Activated CD8-positive, alpha-beta memory T cell treated with anti-CD3 and anti-CD28 coated beads for 4 hours (primary cell): ENCODE measurements around the gene ZFAND3.

ENCODE experiments used
- DNase-seq, 2 donors: peaks; one replicate each; pipeline ENCODE4 v3.0.0-alpha.2; 2020; ENCODE audit warnings: low read depth in 2 of 2

ZFAND3 gene

GRCh38 chr6:37798436-37799262 is 20.9 kb upstream of the ZFAND3 start:
- no peak for DNase-seq

GRCh38 chr6:37799263-37799644 is 20.3 kb upstream of the ZFAND3 start:
- DNase-seq, result no peak

DNA sequence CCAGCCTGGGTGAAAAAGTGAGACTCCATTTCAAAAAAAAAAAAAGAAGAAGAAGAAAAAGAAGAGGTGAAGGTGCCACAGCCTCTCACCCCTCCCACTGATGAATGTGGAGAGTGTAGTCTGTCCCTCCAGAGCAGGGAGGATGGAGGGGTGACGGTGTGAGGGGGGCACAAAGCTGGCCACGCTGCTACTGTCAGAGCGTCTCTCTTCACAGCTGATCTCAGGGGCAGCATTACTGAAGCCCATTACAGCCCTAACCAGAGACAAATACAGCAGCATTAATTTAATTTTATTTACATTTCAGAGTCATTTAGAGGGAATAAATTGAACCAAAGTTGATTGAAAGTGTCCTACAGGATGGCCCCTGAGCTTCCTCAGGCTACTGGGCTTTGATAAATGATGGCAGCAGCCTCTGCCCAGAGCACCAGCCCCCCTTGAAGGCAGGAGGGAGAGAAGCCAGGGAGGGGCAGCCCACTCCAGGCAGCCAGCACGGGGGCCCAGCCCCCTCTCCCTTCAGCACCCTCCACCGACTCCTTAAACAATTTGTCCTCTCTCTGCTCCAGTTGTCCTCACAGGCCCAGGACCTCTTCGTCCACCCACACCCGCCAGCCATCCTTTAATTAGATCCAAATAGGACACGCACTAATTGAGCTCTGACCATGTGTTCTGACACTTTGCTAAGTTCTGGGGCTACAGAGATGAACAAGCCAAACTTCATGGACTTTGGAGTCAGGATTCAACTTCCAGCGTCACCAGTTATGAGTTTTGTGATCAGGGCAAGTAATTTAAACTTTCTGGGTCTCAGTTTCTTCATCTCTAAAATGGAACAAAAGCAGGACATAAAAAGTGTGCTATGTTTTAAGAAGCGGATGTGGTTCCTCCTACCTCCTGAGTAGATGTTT is 18.6 kb upstream of the ZFAND3 start:
- no peak for DNase-seq

DNA sequence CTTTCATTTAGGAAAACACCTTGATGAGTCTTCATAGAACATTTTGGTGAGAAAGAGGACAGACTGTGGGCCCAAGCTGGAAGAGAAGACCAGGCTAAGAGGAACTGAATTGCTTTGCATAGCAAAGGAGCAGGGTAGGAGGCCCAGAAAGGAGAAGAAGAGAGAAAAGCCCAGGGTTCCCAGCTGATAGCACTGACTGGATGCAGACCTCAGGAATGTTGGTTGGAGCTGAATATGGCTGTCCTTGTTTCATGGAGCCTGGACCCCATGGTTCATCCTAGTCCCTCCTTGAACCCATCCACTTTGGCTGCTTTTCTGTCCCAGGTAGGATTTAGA is 18.0 kb upstream of the ZFAND3 start:
- DNase-seq, result no peak

- DNase-seq, result no peak
Measured at GRCh38 chr6:37802810-37803209, 16.7 kb upstream of the ZFAND3 start.

- DNase-seq, result no peak
Measured at GRCh38 chr6:37804586-37804985, 14.9 kb upstream of the ZFAND3 start.

DNA sequence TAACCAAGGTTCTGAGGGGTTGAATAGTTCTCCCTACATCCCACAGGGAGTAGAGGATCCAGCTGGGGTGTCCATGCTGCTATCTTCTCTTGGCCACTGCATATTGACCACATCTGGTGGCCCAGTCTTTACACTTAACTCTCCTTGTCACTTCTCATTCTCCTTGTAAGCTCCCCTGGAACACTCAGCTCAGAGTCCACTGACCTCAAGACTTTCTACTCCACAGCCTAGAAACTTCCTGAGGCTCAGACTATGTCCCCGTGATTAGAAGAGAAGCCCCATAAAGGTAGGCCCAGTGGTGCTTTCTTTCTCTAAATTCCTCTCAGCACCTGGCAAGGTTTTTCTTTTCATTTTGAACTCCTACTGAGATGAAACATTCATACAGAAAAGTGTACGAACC is 13.3 kb upstream of the ZFAND3 start:
- DNase-seq, result no peak

GRCh38 chr6:37807656-37808055 is 11.9 kb upstream of the ZFAND3 start:
- DNase-seq, result no peak

- no peak for DNase-seq
Measured at GRCh38 chr6:37809197-37809543, 10.4 kb upstream of the ZFAND3 start.

- DNase-seq, result no peak
Measured at GRCh38 chr6:37812841-37813240, 6.7 kb upstream of the ZFAND3 start.

- DNase-seq, result no peak
Measured at GRCh38 chr6:37814374-37814773, 5.2 kb upstream of the ZFAND3 start.

- no peak for DNase-seq
Measured at GRCh38 chr6:37816599-37817375, 2.7 kb upstream of the ZFAND3 start.

- peak; percentile 91 to 94 for DNase-seq
Measured at GRCh38 chr6:37818536-37819176, 871 bp upstream of the ZFAND3 start.

- peak; percentile 20 to 27 for DNase-seq
Measured at GRCh38 chr6:37819802-37820717, 533 bp downstream of the ZFAND3 start.

DNA sequence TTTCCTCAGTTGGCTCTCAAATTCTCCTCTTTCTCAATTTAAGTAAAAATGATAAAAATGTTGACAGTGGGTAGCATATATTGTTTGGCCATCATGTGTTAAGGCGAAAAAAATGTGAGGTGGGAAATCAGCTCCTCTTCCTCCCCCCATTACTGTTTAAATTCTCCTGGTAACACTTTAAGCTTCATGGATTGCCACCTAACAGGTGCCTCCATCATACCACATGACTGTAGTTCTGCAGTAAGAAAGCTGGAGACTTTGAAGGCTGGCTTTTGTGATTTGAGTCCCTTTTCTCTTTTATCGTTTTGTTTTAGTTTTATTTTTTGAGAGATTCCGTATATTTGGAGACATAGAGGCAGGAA is 1.2 kb downstream of the ZFAND3 start:
- no peak for DNase-seq

GRCh38 chr6:37821446-37821845 is 1.9 kb downstream of the ZFAND3 start:
- DNase-seq, result no peak

- DNase-seq, result peak in 1 of 2 donors; percentile 22
Measured at GRCh38 chr6:37822851-37823682, 3.5 kb downstream of the ZFAND3 start.

DNA sequence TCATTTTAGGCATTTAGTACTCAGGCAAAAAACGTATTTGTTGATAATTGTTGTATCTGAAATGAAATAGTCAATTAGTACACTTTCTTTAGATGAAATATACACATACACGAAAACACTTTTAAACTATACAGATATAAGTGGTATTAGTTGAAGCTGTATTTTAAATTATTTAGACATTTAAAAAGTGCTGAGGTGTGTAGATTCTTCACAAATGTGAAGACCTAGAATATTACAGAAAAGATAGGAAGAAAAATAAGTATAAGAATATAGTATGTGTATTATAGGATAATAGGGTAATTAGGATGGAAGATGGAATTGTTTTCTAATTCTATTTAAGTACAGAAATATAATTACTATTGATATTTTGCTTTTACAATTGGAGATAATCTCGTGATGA is 4.6 kb downstream of the ZFAND3 start:
- DNase-seq, result no peak

GRCh38 chr6:37826188-37826587 is 6.7 kb downstream of the ZFAND3 start:
- DNase-seq, result no peak

GRCh38 chr6:37826993-37827392 is 7.5 kb downstream of the ZFAND3 start:
- DNase-seq, result no peak
